ENCODE data around the gene GRIA2.

The GRIA2 gene

DNA sequence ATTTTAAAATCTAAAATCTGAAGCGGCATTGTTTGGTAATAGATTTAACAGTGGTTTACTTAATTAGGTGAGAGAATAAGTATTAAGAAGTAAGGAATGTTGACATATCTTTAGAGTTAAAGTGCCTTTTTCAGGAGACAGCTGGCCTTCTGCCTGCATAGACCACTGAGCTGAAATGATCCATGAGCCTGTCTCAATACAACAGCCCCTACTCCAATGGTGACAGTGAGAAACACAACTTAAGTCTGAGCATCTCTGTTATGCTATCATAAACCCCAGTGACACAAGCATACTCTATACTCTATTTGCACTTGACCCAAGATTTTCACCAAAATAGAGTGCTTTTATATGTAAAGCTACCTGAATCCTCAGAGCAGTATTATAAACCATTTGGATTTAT, 137.9 kb downstream of the GRIA2 start:
- 100% methylated on average over 1 of the region's 1 CpG for WGBS (ENCODE audit: insufficient coverage, insufficient read length)
- H3K9me3 ChIP-seq (ENCODE audit: control insufficient read depth, insufficient read depth, low read length): no peaks in the 10 kb centered on the region
- H3K36me3 ChIP-seq (ENCODE audit: control insufficient read depth, insufficient read depth, low read length): no peaks in the 10 kb centered on the region
- no peaks in the 10 kb centered on the region for H3K27me3 ChIP-seq (ENCODE audit: control insufficient read depth, insufficient read depth, low read length)
- no peak overlapping the region for H3K4me3 ChIP-seq (ENCODE audit: low read length)
- no peaks in the 10 kb centered on the region for H3K4me1 ChIP-seq (ENCODE audit: control insufficient read depth, insufficient read depth, low read length)
- no peak for DNase-seq (ENCODE audit: low read depth, low spot score)
- H3K27ac ChIP-seq (ENCODE audit: low read length): no peak overlapping the region

DNA sequence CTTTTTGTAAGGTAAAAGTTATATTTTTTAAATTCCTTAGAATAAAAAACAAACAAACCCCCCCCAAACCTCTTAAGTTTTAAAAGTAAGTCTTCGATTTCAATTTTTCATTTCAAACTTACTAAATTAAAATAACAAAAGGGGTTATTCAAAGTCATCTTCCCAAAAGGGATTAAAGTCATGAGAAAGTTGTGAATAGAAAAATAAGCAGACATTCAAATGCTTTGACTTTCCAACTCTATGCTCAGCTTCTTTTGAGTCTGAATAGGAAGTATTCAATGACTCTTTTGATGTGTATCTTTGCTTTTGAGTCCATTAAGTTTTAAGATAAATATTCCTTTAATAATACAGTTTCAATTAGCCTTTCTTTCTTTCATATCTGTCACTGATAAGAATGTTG, 138.3 kb downstream of the GRIA2 start:
- no peaks in the 10 kb centered on the region for H3K36me3 ChIP-seq (ENCODE audit: control insufficient read depth, insufficient read depth, low read length)
- no peak for DNase-seq (ENCODE audit: low read depth, low spot score)
- WGBS (ENCODE audit: insufficient coverage, insufficient read length): no CpG with 5 or more reads among the region's 1 CpG
- H3K27ac ChIP-seq (ENCODE audit: low read length): no peak overlapping the region
- H3K9me3 ChIP-seq (ENCODE audit: control insufficient read depth, insufficient read depth, low read length): no peaks in the 10 kb centered on the region
- H3K4me1 ChIP-seq (ENCODE audit: control insufficient read depth, insufficient read depth, low read length): no peaks in the 10 kb centered on the region
- H3K4me3 ChIP-seq (ENCODE audit: low read length): no peak overlapping the region
- no peaks in the 10 kb centered on the region for H3K27me3 ChIP-seq (ENCODE audit: control insufficient read depth, insufficient read depth, low read length)

DNA sequence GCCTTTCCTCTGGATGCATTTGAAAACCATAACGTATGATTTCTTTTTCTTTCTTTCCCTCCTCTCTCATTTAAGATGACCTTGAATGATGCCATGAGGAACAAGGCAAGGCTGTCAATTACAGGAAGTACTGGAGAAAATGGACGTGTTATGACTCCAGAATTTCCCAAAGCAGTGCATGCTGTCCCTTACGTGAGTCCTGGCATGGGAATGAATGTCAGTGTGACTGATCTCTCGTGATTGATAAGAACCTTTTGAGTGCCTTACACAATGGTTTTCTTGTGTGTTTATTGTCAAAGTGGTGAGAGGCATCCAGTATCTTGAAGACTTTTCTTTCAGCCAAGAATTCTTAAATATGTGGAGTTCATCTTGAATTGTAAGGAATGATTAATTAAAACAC, 142.8 kb downstream of the GRIA2 start:
- Histone ChIP-seq H3K27ac (ENCODE audit: low read length) (no peak overlapping the region), H3K9me3 (ENCODE audit: control insufficient read depth, insufficient read depth, low read length) (no peaks in the 10 kb centered on the region), H3K4me1 (ENCODE audit: control insufficient read depth, insufficient read depth, low read length) (no peaks in the 10 kb centered on the region), H3K27me3 (ENCODE audit: control insufficient read depth, insufficient read depth, low read length) (no peaks in the 10 kb centered on the region), H3K36me3 (ENCODE audit: control insufficient read depth, insufficient read depth, low read length) (no peaks in the 10 kb centered on the region), H3K4me3 (ENCODE audit: low read length) (no peak overlapping the region)
- WGBS (ENCODE audit: insufficient coverage, insufficient read length): no CpG with 5 or more reads among the region's 4 CpGs
- DNase-seq (ENCODE audit: low read depth, low spot score): no peak

DNA sequence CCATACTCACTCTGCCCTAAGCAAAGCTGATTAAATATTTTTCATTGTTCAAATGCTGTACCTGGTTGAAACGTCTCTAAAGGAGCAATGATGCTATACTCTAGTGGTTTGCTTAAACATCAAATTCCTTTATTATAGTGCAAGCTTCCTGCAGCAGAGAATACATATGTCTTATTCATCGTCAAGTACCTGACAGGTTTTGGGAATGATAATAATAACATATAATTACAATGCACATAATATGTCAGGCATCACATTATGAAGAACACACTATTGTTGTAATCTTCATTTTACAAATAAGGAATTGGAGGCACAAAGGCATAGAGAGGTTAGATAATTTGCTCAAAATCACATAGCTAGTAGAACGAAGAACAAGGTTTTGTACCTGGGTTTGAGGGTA, 151.6 kb downstream of the GRIA2 start:
- WGBS (ENCODE audit: insufficient coverage, insufficient read length): no CpG with 5 or more reads among the region's 3 CpGs
- Histone ChIP-seq H3K27me3 (ENCODE audit: control insufficient read depth, insufficient read depth, low read length) (no peaks in the 10 kb centered on the region), H3K4me1 (ENCODE audit: control insufficient read depth, insufficient read depth, low read length) (no peaks in the 10 kb centered on the region), H3K9me3 (ENCODE audit: control insufficient read depth, insufficient read depth, low read length) (no peaks in the 10 kb centered on the region), H3K4me3 (ENCODE audit: low read length) (no peak overlapping the region), H3K36me3 (ENCODE audit: control insufficient read depth, insufficient read depth, low read length) (no peaks in the 10 kb centered on the region), H3K27ac (ENCODE audit: low read length) (no peak overlapping the region)
- no peak for DNase-seq (ENCODE audit: low read depth, low spot score)

DNA sequence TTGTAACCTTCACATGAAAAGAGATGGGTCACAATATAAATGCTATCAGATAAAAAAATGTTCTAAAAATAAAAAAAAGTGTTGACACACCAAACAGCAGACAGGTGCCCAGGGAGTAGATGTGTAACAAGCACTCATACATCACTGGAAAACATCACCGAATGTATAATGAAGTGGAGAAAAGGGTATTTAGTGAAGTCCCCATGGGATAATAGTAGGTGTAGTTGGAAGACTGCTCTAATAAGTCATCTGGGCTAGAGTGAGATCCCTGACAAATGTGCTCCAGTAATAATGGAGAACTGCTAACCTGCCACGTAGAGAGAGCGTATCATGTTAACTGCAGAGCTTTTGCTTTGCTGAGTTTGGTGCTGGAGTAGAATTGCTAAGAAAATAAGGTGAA, 152.0 kb downstream of the GRIA2 start:
- DNase-seq (ENCODE audit: low read depth, low spot score): no peak
- WGBS (ENCODE audit: insufficient coverage, insufficient read length): no CpG with 5 or more reads among the region's 3 CpGs
- no peaks in the 10 kb centered on the region for H3K4me1 ChIP-seq (ENCODE audit: control insufficient read depth, insufficient read depth, low read length)

DNA sequence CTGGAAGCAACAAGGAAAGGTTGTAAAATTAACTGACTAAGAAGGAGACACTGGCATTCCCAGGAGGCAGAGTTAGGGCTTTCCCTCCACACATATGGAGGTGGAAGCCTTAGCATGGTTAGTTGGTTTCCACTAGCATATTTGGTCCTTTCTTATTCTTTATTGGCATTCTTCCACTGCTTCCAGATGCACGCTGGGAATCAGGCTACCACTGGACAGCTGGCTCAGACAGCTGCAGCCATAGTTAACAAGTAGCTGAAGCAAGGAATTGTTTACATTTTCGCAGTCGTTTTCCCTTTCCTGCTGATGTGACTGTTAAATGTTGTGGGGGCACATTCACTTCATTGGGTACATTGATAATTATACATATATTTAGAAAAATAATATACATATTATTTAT, 169.2 kb downstream of the GRIA2 start:
- H3K9me3 ChIP-seq (ENCODE audit: control insufficient read depth, insufficient read depth, low read length): no peaks in the 10 kb centered on the region
- H3K27ac ChIP-seq (ENCODE audit: low read length): no peak overlapping the region
- no peaks in the 10 kb centered on the region for H3K4me1 ChIP-seq (ENCODE audit: control insufficient read depth, insufficient read depth, low read length)
- no peaks in the 10 kb centered on the region for H3K27me3 ChIP-seq (ENCODE audit: control insufficient read depth, insufficient read depth, low read length)
- DNase-seq (ENCODE audit: low read depth, low spot score): no peak
- no peak overlapping the region for H3K4me3 ChIP-seq (ENCODE audit: low read length)
- H3K36me3 ChIP-seq (ENCODE audit: control insufficient read depth, insufficient read depth, low read length): no peaks in the 10 kb centered on the region
- no CpG with 5 or more reads among the region's 3 CpGs for whole genome bisulfite sequencing (ENCODE audit: insufficient coverage, insufficient read length)

More for the DNA sequence above, 152.0 kb downstream of the GRIA2 start:
- Histone ChIP-seq H3K36me3 (ENCODE audit: control insufficient read depth, insufficient read depth, low read length) (no peaks in the 10 kb centered on the region), H3K4me3 (ENCODE audit: low read length) (no peak overlapping the region), H3K27me3 (ENCODE audit: control insufficient read depth, insufficient read depth, low read length) (no peaks in the 10 kb centered on the region), H3K27ac (ENCODE audit: low read length) (no peak overlapping the region), H3K9me3 (ENCODE audit: control insufficient read depth, insufficient read depth, low read length) (no peaks in the 10 kb centered on the region)

DNA sequence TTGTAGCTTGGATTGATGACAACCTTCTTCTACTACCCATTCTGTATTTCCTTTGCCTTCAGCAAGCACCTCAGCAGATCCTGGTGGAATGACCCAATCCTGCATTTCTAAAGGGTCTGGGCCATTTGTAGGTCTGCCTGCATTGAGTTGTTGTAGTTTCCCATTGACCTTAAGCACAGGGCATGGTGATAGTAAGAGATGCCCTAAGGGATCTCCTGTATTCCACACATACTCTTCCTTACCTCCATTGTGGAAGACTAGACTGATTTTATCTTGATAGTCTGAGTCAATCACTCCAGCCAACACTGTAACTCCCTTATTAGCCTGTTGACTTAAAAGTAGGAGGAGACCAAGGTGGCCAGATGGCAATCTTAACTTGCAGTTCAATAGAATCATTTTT, 184.5 kb downstream of the GRIA2 start:
- H3K27me3 ChIP-seq (ENCODE audit: control insufficient read depth, insufficient read depth, low read length): no peaks in the 10 kb centered on the region
- H3K36me3 ChIP-seq (ENCODE audit: control insufficient read depth, insufficient read depth, low read length): no peaks in the 10 kb centered on the region
- H3K27ac ChIP-seq (ENCODE audit: low read length): no peak overlapping the region
- H3K9me3 ChIP-seq (ENCODE audit: control insufficient read depth, insufficient read depth, low read length): no peaks in the 10 kb centered on the region
- no peak for DNase-seq (ENCODE audit: low read depth, low spot score)
- H3K4me3 ChIP-seq (ENCODE audit: low read length): no peak overlapping the region
- H3K4me1 ChIP-seq (ENCODE audit: control insufficient read depth, insufficient read depth, low read length): no peaks in the 10 kb centered on the region
